Hepatocyte (in vitro differentiated cells): ENCODE measurements around the gene ISM2. TPM values are rescaled to one million over a fixed set of nuclear protein-coding genes. Genes with fewer than 3 reads are reported as not detected.

Experiments used
- DNase-seq: peaks from one replicate; pipeline ENCODE4 v3.0.0-alpha.2; 2016; ENCODE audit warnings: low spot score
- H2AFZ ChIP-seq: fragments of 200-600 bp; sonication (generic); 2 replicates; pipeline ENCODE4 v1.6.0; 2016; ENCODE audit warnings: antibody characterized with exemption, mild to moderate bottlenecking
- H3K27ac ChIP-seq: fragments of 200-600 bp; sonication (generic); 2 replicates; pipeline ENCODE4 v1.5.1; 2016; ENCODE audit warnings: mild to moderate bottlenecking
- H3K27me3 ChIP-seq: fragments of 200-600 bp; sonication (generic); 2 replicates; pipeline ENCODE4 v1.6.1; 2016
- H3K36me3 ChIP-seq: fragments of 200-600 bp; sonication (generic); replicated peaks from 2 replicates; pipeline ENCODE4 v1.5.1; 2016; ENCODE audit warnings: low read depth; ENCODE audit not compliant: insufficient read depth
- H3K4me1 ChIP-seq: fragments of 200-600 bp; sonication (generic); 2 replicates; pipeline ENCODE4 v1.5.1; 2016; ENCODE audit warnings: mild to moderate bottlenecking, moderate library complexity; ENCODE audit not compliant: insufficient read depth
- H3K4me2 ChIP-seq: fragments of 200-600 bp; sonication (generic); 2 replicates; pipeline ENCODE4 v1.6.0; 2016
- H3K4me3 ChIP-seq: fragments of 200-600 bp; sonication (generic); 2 replicates; pipeline ENCODE4 v1.5.1; 2016; ENCODE audit warnings: mild to moderate bottlenecking
- H3K79me2 ChIP-seq: fragments of 200-600 bp; sonication (generic); 2 replicates; pipeline ENCODE4 v1.6.0; 2017; ENCODE audit warnings: mild to moderate bottlenecking
- H3K9me2 ChIP-seq: fragments of 200-600 bp; sonication (generic); replicated peaks from 2 replicates; pipeline ENCODE4 v1.6.0; 2017; ENCODE audit warnings: mild to moderate bottlenecking; ENCODE audit not compliant: insufficient read depth
- H3K9me3 ChIP-seq: fragments of 200-600 bp; sonication (generic); 2 replicates; pipeline ENCODE4 v1.5.1; 2016; ENCODE audit warnings: low read depth, mild to moderate bottlenecking
- H4K20me1 ChIP-seq: fragments of 200-600 bp; sonication (generic); 2 replicates; pipeline ENCODE4 v1.6.0; 2016; ENCODE audit warnings: mild to moderate bottlenecking; ENCODE audit not compliant: insufficient read depth, poor library complexity, severe bottlenecking
- EZH2 ChIP-seq: fragments of 200-600 bp; sonication (generic); IDR thresholded peaks from 2 replicates; pipeline ENCODE4 v1.6.1; 2016; ENCODE audit warnings: antibody characterized with exemption, mild to moderate bottlenecking, borderline replicate concordance
- EZH2phosphoT487 ChIP-seq: fragments of 200-600 bp; sonication (generic); IDR thresholded peaks from one replicate; pipeline ENCODE4 v1.6.1; 2018; ENCODE audit warnings: antibody characterized with exemption, mild to moderate bottlenecking, low read depth, moderate library complexity; ENCODE audit not compliant: unreplicated experiment, severe bottlenecking
- WGBS: methylation state at CpG from one replicate; pipeline ENCODE4 v1.1.6; 2016; ENCODE audit warnings: low lambda C conversion rate; ENCODE audit errors: missing lambda C conversion rate; 5-methylcytosine and 5-hydroxymethylcytosine counted together
- polyA plus RNA-seq: library from polyadenylated mRNA; unstranded; fragments of >200 nt; fragmentation: Nextera tagmentation; extraction: Ambion mirVana; gene quantifications from 2 replicates; pipeline ENCODE4 v1.2.1, GENCODE V29; 2016
- small RNA-seq: library from RNA; depleted of rRNA; stranded (forward); fragments of <200 nt; gene quantifications from one replicate; pipeline ENCODE3, GENCODE V24; 2014
- total RNA-seq: library from RNA; depleted of rRNA; stranded (reverse); fragments of >200 nt; gene quantifications from 2 replicates; pipeline ENCODE4 v1.2.3, GENCODE V29; 2014
- TF ChIP-seq, protein P1 (sequence below): fragments of 200-600 bp; sonication (generic); IDR thresholded peaks from 2 replicates; pipeline ENCODE4 v1.5.1; 2016; ENCODE audit warnings: antibody characterized with exemption, mild to moderate bottlenecking; ENCODE audit not compliant: poor library complexity

Gene ISM2
- total and polyA plus RNA-seq, 2 experiments from 2014 or later: 5.1 to 6.3 TPM

DNA sequence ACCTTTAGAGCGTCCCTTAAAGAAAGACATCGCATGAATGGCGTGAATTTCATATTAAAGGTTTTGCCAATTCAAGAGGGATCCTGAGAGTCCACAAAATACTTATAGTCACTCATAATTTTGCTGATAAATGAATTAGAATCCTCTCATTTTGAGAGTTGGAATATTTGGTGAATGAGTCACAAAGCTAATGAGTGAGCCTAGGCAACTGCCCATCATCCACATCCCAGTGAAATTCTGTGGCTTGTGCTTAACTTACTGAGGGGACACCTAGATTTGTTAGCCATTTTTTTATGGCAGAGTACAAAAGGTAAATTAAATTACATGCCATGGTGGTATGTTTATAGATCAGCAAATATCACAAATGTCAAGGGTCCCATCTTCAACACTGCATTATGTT is 62.6 kb downstream of the ISM2 start:
- Histone ChIP-seq H3K9me2 (no peaks in the 10 kb centered on the region), H2AFZ (no peak overlapping the region), H3K4me2 (no peak overlapping the region), H3K36me3 (peaks cover 4% of the 10 kb centered on the region), H3K27me3 (no peaks in the 10 kb centered on the region), H3K9me3 (no peaks in the 10 kb centered on the region), H3K79me2 (no peaks in the 10 kb centered on the region), H3K4me1 (no peaks in the 10 kb centered on the region), H3K4me3 (no peak overlapping the region), H3K27ac (no peak overlapping the region), H4K20me1 (no peaks in the 10 kb centered on the region)
- 95% methylated on average over 3 of the region's 3 CpGs for WGBS
- DNase-seq: no peak
- TF ChIP-seq, protein P1, sequence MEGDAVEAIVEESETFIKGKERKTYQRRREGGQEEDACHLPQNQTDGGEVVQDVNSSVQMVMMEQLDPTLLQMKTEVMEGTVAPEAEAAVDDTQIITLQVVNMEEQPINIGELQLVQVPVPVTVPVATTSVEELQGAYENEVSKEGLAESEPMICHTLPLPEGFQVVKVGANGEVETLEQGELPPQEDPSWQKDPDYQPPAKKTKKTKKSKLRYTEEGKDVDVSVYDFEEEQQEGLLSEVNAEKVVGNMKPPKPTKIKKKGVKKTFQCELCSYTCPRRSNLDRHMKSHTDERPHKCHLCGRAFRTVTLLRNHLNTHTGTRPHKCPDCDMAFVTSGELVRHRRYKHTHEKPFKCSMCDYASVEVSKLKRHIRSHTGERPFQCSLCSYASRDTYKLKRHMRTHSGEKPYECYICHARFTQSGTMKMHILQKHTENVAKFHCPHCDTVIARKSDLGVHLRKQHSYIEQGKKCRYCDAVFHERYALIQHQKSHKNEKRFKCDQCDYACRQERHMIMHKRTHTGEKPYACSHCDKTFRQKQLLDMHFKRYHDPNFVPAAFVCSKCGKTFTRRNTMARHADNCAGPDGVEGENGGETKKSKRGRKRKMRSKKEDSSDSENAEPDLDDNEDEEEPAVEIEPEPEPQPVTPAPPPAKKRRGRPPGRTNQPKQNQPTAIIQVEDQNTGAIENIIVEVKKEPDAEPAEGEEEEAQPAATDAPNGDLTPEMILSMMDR: no peak
- no peak for TF ChIP-seq EZH2phosphoT487
- no peak for TF ChIP-seq EZH2

GRCh38 chr14:77426396-77426795 is 72.2 kb downstream of the ISM2 start:
- WGBS: 100% methylated on average over 3 of the region's 3 CpGs
- no peak overlapping the region for H3K4me3 ChIP-seq
- peaks cover under 1% of the 10 kb centered on the region for H3K9me3 ChIP-seq
- H4K20me1 ChIP-seq: no peaks in the 10 kb centered on the region
- H3K27ac ChIP-seq: no peak overlapping the region
- no peaks in the 10 kb centered on the region for H3K79me2 ChIP-seq
- no peaks in the 10 kb centered on the region for H3K9me2 ChIP-seq
- no peak overlapping the region for H3K4me2 ChIP-seq
- TF ChIP-seq EZH2phosphoT487: no peak
- TF ChIP-seq EZH2: no peak
- TF ChIP-seq, protein P1: no peak
- no peak overlapping the region for H2AFZ ChIP-seq
- H3K4me1 ChIP-seq: no peaks in the 10 kb centered on the region
- no peaks in the 10 kb centered on the region for H3K27me3 ChIP-seq
- no peaks in the 10 kb centered on the region for H3K36me3 ChIP-seq
- DNase-seq: no peak

DNA sequence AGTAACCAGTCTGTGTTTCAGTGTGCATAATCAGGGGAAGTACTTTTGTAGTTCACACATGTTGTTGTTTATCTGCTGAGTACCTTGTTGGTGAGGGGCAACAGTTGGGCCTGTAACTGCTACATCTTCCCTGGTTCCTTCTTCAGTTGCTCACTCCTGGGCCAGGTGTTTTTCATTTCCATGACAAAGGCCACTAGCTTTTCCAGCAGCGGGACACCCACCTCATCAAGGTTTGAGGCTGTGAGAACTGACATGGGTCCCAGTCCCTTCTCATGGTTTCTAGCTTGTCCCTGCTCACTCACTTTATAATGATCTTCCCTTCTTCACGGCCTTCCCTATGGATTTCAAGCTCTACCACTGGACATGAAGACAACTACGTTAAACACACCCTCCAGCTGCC is 73.8 kb downstream of the ISM2 start:
- no peak overlapping the region for H2AFZ ChIP-seq
- H3K4me2 ChIP-seq: no peak overlapping the region
- H3K79me2 ChIP-seq: no peaks in the 10 kb centered on the region
- TF ChIP-seq EZH2: no peak
- TF ChIP-seq EZH2phosphoT487: no peak
- TF ChIP-seq, protein P1: no peak
- no peaks in the 10 kb centered on the region for H3K9me2 ChIP-seq
- no peaks in the 10 kb centered on the region for H4K20me1 ChIP-seq
- H3K4me3 ChIP-seq: no peak overlapping the region
- no peaks in the 10 kb centered on the region for H3K4me1 ChIP-seq
- DNase-seq: no peak
- H3K9me3 ChIP-seq: peaks cover 7% of the 10 kb centered on the region
- 94% methylated on average over 3 of the region's 3 CpGs for WGBS
- no peaks in the 10 kb centered on the region for H3K36me3 ChIP-seq
- H3K27me3 ChIP-seq: no peaks in the 10 kb centered on the region
- no peak overlapping the region for H3K27ac ChIP-seq

Small RNAs within 50 kb of the gene (small RNA-seq; reads per million reads assigned to genes)
- gene RF00404 (not detected), gene RN7SL587P (not detected)

Other genes starting within 250 kb of the ISM2 start
- gene NGB, start 227.6 kb downstream of the ISM2 start, total RNA-seq: not detected in 2 replicates
- gene NGB, start 227.6 kb downstream of the ISM2 start, polyA plus RNA-seq: not detected in 2 replicates
- 13.7 and 21.1 TPM in 2 replicates for gene POMT2, start 177.9 kb downstream of the ISM2 start, total RNA-seq
- 28.7 and 39.3 TPM in 2 replicates for gene POMT2, start 177.9 kb downstream of the ISM2 start, polyA plus RNA-seq
- gene GSTZ1, start 177.8 kb downstream of the ISM2 start, total RNA-seq: 34.7 and 37.6 TPM in 2 replicates
- 23.5 and 23.9 TPM in 2 replicates for gene GSTZ1, start 177.8 kb downstream of the ISM2 start, polyA plus RNA-seq
- 15.8 and 16.0 TPM in 2 replicates for gene TMED8, start 121.7 kb downstream of the ISM2 start, total RNA-seq
- gene TMED8, start 121.7 kb downstream of the ISM2 start, polyA plus RNA-seq: 4.0 and 4.2 TPM in 2 replicates
- gene SAMD15, start 121.4 kb downstream of the ISM2 start, total RNA-seq: 0.90 and 1.2 TPM in 2 replicates
- gene SAMD15, start 121.4 kb downstream of the ISM2 start, polyA plus RNA-seq: 0.51 and 2.2 TPM in 2 replicates
- 0.13 and 0.40 TPM in 2 replicates for gene NOXRED1, start 75.3 kb downstream of the ISM2 start, total RNA-seq
- 0.10 TPM in 1 of 2 replicates, not detected in the other for gene NOXRED1, start 75.3 kb downstream of the ISM2 start, polyA plus RNA-seq
- gene VIPAS39, start 41.2 kb downstream of the ISM2 start, total RNA-seq: 22.6 and 29.2 TPM in 2 replicates
- 11.7 and 13.0 TPM in 2 replicates for gene VIPAS39, start 41.2 kb downstream of the ISM2 start, polyA plus RNA-seq
- 111 and 126 TPM in 2 replicates for gene AHSA1, start 40.7 kb downstream of the ISM2 start, total RNA-seq
- 127 and 128 TPM in 2 replicates for gene AHSA1, start 40.7 kb downstream of the ISM2 start, polyA plus RNA-seq
- gene SPTLC2, start 117.8 kb upstream of the ISM2 start, total RNA-seq: 33.6 and 34.3 TPM in 2 replicates
- 31.4 and 34.2 TPM in 2 replicates for gene SPTLC2, start 117.8 kb upstream of the ISM2 start, polyA plus RNA-seq
- 9.0 and 11.8 TPM in 2 replicates for gene ALKBH1, start 209.2 kb upstream of the ISM2 start, total RNA-seq
- gene ALKBH1, start 209.2 kb upstream of the ISM2 start, polyA plus RNA-seq: 10.1 and 13.6 TPM in 2 replicates
- gene SLIRP, start 209.3 kb upstream of the ISM2 start, total RNA-seq: 246 and 281 TPM in 2 replicates
- gene SLIRP, start 209.3 kb upstream of the ISM2 start, polyA plus RNA-seq: 411 and 425 TPM in 2 replicates